HG03025 (cell line): ENCODE measurements around the gene PIP4K2B.
A peak's percentile ranks its signal among the peaks of the same experiment; 100 is the strongest.
"Not testable (repeated sequence)": the region's sequence is repeated elsewhere in the genome, so short reads cannot be mapped to it uniquely, and the experiment has no call there.

ENCODE experiments used
- ATAC-seq: cut with Tn5 transposase; IDR thresholded peaks from one replicate; pipeline ENCODE4 v1.9.1; 2021; ENCODE audit warnings: mild to moderate bottlenecking, moderate library complexity; ENCODE audit not compliant: unreplicated experiment, low FRiP score

PIP4K2B gene

DNA sequence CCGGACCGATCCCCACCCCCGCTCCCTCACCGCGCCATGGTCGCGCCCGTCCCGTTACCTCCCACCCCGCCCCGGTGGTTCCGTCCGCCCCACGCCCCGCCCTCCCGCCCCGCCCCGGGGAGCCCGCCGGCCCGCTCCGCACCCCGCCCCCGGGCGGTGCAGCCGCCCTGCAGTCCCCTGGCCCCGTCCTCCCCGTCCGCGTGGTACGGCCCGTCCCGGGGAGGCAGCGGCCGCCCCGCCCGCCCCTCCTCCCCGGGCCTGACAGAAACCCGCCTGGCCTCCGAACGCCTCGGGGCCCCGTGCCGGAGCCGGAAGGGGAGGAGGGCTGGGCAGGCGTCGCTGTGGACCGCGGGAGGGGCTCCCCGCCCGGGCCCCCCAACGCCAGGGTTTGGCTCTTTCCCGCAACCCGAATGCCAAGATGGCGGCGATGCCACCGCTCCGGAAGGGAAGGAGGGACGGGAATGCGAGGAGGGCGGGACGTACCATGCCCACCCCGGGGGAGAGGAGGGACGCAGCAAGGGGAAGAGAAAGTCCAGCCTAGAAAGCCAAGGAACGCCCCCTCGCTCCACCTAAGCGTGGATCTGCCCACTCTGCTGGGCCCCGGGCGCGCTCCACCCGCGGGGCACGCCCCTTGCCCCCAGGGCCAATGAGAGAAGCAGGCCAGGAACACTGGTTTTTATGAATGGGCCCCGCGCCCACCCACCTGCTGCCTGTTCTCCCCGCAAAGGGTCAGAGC lies at the start of gene PIP4K2B:
Gene PIP4K2B, minus strand, starts transcription at position 56 of the 736 bp plus-strand sequence. CDS start 132 bp downstream, outside the sequence.
- ATAC-seq = peak; percentile 67

DNA sequence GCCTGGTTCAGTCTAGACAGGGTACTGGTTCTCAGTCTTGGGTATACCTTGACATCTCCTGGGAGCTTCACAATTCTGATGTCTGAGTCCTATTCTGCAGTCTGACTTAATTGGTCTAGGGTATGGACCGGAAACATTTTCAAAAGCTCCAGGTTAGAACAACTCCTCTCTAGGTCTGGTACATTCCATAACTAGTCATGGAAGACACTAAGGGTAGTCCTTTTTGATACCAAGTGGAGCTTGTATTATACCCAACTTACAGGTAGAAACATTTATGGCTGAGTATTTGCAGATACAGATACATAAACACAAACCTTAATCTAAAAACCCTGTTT lies 49.2 kb upstream of the PIP4K2B start:
- ATAC-seq = no peak

DNA sequence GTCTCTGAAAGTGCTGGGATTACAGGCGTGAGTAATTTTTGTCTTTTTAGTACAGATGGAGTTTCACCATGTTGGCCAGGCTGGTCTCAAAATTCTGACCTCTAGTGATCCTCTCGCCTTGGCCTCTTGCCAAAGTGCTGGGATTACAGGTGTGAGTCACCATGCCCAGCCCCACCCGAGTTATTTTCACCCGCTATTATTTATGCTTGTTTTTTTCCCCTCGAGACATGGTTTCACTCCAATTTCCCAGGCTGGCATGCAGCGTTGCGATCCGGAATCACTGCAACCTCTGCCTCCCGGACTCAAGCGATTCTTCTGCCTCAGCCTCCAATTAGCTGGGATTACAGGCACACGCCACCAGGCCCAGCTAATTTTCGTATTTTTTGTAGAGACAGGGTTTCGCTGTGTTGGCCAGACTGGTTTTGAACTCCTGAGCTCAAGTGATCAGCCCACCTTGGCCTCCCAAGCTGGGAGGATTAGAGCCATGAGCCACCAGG lies 45.0 kb upstream of the PIP4K2B start:
- ATAC-seq = no peak

DNA sequence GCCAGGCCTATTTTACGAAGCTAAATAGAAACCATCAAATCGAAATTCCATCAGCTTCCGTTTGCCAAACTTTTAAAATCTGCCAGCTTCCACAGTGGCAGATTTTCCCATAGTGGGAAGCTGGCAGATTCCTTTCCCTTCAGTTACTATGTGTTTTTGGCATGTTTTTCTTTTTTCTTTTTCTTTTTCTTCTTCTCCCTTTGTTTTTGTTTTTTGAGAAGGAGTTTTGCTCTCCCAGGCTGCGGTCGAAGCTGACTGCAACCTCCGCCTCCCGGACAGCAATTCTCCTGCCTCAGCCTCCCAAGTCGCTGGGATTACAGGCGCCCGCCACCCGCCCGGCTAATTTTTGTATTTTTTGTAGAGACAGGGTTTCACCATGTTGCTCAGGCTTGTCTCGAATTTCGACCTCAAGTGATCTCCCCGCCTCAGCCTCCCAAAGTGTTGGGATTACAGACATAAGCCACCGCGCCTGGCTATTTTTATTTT lies 26.4 kb upstream of the PIP4K2B start:
- ATAC-seq = no peak

DNA sequence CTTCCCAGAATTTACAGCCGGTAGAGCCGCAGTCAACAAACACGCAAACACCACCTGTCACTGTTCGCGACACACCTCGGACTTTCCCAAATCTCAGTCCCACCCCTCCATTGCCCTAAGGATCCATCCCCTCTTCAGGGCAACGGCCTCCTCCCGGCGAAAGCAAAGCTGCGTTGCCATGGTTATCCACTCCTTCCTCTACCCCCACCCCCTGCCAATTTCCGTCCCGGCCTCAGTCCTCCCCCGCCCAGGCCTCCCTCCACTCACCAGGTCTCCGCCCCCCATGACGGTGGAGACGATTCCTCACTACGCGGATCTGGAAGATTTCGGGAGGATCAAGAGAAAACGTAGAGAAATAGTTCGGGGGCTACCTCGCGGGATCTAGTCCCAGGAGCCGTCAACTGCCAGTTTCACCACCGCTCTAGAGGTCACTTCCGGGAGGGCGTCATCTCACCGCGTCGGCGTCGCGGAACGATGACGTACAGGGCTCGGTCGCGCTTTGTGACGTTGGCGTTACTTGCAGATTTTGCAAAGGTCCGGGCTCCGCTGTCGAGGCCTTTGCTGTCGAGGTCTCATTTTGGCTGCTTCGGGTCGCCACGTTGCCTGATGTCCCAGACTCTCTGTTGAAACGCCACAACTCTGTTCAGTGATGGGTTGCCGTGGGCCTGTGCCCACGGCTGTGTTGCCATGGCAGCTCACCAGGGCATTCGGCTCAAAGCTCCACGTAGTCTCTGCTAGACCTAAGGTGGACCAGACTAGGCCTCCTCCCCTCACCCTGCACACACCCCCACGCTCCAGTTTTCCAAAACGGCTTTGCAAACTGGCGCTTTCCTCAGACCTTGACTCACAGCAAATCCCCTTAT lies 25.8 kb upstream of the PIP4K2B start, which contains the start of gene CWC25:
Gene CWC25, minus strand, starts transcription at position 423 of the 863 bp plus-strand sequence. Its CDS starts 138 bp downstream, at position 285.
- peak; percentile 80 for ATAC-seq

DNA sequence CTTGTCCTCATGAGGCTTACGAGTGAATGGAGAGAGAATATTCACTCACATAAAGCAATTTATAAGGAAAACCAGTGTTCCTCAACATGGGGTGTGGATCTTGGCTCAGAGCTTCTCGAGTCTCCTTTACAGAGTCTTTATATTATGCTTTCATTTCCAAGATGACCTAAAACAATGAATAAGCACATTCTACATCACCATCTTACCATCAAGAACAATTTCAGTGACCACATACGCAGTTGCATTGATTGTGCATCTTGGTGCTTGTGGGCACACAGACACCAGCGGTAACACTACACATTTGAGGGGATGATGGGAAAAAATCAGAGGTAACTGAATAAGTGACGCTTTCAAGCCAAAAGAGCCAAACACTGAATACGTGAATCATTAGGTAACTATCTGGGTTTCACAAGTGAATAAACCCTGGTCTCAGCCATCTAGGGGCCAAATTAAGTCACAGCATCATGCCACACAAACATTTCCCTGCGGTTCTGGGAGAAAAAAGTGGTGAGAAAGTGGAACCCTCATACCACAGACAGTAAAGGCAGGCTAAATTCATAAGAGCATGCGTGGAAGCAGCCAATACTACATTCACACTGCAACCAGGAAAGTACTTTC lies 16.3 kb upstream of the PIP4K2B start:
- ATAC-seq = no peak

DNA sequence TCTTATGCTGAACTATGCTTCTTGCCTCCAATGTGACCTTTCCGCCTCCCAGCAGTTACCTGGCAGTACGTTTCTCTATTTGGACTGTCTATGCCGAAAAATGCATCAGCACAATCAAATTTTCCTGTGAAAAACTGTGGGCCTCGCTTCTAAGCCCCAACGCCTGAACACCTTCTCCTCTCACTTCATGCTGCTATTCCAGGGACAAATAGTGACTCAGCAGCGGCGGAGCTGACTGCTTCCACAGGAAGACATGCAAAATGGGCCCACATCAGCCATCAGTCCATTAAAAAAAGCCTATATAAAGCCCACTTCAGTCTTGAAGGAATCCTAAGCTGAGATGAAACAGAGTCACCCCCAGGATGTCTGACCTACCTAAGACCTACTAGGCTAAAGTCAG lies 10.5 kb upstream of the PIP4K2B start:
- ATAC-seq = no peak

DNA sequence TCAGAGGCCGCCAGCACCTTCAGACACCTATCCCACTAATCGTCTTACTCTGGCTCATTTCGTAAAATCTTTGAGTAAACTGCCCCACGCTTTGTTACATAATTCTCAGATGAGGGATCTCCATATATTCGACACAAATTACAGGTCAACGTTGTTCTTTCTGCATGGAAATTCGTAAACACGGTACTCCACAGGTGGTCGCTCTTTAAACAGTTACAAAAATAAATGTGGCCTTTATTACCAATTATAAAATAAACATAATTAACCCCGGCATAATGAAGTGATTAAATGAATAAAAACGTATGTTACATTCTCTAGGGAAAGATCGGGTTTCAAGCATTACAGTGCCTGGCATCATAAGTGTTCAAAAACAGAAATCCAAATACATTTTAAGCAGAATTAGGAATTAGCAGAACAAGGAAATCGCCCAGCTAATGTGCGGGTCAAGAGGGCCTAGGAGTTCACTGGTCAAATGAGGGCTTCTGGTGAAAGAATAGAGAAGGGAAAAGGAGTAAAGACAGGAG lies 943 bp upstream of the PIP4K2B start:
- ATAC-seq = no peak

DNA sequence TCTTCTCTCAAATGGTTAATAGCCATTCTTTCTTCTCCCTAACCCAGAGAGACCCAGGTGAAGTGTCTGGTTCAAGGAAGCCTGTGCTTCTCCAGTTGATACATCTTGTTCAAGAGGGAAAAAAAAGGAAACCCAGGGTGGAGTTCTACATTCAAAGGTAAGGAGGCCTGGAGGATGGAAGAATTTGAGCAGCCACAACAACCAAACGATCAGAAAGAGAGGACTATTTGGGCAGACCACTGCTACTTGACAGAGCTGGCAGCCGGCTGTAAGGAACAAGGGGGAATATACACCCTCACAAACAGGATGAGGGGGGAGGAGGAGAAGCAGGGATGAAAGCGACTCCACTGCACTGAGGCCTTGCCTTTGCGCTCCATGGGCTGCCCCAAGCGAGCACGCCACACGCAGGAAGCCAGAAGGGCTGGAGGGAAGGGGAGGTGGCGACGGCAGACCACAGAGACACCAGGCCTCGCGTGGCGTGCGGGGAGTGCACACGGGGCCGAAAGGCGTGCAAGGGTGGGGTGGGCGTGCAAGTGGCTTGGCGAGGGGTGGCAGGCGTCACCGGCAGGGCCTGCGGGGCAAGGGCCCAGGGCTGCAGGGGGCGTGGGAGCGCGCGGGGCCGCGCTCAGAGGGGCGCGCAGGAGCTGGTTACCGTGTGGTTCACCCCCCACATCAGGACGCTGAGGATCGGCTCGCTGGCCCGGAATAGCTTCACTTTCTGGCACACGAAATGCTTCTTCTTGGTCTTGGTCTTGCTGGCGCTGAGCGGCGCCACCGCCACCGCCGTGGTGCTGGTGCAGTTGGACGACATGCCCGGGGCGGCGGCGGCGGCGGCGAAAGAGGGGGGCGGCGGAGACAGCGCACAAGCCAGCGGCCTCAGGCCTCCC lies 499 bp downstream of the PIP4K2B start:
- peak; percentile 31 for ATAC-seq

DNA sequence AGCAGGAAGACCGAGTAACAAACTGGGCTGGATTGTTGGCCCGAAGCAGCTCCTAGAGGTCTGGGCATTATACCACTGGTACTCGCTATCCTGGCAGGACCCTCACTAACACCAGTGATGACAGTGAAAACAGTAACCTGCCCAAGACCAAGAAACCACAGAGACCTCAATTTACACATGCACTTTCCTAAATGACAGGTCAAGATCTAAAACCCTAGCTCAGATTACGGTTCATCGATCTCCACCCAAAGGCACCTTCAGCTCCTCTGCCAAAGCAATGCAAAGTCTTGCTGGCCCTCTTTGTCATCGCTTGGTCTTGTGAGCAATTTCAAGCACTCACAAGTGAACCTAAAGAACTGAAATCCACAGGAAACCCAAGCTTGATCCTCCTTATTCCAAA lies 1.5 kb downstream of the PIP4K2B start:
- no peak for ATAC-seq

DNA sequence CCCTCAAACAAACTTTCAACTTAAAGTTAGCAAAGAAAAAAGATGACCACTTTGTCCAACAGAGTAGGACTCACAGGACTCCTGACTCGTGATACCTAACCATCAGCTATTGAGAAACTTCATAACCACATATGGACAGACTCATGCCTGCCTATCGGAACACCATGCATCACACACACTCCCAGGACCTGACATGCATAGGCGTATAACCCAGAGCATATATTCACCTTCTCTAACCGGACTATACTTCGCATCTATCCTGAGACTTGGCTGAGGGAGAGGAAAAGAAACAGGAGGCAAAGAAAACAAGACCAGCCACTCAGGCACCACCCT lies 2.2 kb downstream of the PIP4K2B start:
- ATAC-seq = no peak

DNA sequence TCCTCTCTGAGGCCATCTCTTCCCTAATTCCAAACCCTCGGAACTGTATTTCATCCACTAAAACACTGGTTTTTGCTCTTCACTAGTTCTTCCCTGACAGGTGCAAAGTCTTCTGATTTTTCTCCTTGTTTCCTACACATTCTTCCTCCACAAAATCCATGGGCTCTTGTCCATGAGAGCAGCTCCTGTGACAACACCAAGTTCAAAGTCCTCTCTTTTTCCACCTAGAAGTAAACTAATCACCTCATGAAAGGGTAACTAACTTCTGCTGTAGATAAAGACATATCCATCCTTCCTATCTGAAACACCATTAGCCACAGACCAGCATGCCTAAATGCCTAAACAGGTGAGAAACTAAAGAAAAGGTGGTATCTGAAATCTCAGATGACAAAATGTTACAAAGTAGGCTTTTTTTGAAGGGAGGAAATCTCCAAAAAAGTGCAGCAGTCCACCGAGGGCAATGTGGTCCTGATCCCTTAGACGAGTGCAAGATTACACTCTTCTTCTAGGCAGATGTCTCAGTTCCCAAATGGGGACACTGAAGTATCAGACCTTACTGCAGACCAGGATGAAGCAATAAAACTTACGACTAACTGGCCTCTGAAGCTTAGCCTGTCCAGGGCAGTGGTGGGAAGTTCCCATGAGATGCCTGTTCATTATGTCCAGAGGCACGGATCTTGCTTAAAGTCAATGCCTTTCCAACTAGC lies 2.8 kb downstream of the PIP4K2B start:
- no peak for ATAC-seq

DNA sequence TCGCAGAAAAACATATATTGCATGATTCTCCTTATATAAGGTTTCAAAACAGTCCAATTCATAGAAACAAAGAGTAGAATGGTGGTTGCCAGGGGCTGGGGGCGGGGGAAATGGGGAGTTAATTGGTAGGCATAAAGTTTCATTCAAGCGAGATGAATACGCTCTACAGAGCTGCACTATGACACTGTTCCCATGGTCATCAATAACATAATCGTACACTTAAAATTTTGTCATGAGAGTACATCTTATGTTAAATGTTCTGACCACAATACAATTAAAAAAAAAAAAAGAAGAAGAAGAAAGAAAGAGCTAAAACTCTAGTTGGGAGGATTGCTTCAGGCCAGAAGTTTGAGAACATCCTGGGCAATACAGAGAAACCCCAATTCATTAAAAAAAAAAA lies 5.1 kb downstream of the PIP4K2B start:
- ATAC-seq = no peak

DNA sequence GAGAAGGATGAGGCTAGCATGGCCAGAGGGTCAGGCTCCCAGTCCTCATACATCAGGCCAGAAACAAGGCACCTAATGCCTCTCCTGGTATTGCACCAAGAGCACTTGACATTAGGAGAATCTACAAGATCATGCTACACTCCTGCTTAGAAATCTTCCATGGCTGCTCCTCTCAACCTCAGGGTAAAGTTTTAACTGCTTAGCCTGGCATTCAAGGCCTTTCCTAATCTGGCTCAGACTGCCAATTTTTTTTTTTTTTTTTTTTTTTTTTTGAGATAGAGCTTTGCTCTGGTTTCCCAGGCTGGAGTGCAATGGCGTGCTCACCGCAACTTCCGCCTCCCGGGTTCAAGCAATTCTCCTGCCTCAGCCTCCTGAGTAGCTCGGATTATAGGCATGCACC lies 8.2 kb downstream of the PIP4K2B start:
- no peak for ATAC-seq

DNA sequence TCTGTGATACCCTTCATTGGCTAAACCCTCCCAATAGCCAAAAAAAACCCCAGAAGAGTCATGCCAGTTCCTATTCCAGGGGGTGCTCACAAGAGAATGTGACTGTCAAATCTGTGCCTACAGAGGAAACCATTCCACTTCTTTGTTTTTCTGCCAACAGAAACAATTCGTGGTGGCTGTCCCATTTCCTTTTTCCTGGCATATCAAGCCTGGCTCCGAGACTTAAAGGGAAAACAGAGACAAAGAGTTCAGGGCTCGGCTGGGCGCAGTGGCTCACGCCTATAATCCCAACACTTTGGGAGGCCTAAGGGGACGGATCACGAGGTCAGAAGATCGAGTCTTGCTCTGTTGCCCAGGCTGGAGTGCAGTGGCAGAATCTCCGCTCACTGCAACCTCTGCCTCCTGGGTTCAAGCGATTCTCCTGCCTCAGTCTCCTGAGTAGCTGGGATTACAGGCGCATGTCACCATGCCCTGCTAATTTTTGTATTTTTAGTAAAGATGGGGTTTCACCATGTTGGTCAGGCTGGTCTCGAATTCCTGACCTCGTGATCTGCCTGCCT lies 9.1 kb downstream of the PIP4K2B start:
- not testable (repeated sequence) for ATAC-seq

DNA sequence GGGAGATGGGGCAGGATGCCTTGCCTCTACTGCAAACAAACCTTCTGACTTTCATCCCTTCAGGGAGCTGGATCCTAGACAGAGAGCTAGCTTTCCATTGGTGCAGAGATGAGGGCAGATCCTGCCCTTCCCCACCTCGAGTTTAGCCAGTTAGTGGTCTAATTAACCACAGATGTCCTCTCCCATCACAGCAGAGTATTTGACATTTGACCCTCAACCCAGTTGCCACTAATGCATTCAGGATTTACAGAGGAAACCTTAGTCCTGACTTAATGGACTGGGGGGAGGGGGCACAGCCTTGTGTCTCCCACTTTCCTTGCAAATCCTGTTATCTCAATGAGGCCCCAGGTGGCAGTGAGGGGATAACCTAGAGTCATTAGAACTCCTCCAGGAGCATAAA lies 10.2 kb downstream of the PIP4K2B start:
- no peak for ATAC-seq

DNA sequence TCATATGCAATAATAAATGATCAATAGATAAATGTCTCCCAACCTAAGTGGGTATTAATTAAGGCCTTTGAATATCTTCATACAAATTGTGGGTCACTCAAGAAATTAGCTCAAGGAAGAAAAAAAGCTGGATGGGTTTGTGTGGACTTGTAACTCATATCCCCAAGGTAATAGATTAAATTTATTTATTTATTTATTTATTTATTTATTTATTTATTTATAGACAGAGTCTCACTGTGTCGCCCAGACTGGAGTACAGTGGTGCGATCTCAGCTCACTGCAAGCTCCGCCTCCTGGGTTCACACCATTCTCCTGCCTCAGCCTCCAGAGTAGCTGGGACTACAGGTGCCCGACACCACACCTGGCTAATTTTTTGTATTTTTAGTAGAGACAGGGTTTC lies 11.4 kb downstream of the PIP4K2B start:
- not testable (repeated sequence) for ATAC-seq

DNA sequence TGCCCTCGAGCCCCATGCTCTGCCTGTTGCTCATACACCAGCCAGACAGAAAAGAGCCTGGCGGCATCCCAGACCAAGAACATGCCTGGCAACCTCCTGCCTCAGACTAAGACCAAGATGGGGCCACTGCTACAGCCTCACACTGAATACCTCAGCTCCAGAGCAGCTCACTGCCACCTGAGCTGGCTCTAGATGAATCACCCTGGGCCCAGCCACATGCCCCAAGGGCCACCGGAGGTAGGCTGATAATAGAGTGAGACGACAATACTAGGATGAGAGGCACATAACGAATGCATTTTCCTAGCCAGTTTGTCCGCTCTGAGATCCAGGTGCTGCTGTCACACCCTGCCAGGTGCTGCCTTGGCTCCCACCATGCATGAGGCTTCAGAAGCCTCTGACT lies 13.0 kb downstream of the PIP4K2B start:
- no peak for ATAC-seq

DNA sequence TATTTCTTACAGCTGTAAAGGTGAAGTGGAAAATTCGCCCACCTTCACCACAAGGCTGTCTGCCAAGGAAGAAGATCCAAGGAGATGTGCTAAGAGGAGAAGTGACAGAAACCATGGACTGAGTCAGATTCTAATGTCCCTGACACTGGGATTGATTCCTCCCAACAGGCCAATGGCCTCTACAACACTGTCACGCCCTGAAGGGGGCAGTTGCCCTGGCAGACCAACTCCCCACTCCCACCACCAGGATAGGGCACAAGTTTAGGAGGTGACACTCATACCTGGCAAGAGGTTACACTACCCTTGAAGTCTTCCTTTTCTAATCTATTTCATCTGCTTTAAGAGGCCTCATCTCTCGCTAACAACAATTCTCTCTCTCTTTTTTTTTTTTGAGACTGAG lies 16.1 kb downstream of the PIP4K2B start:
- ATAC-seq = no peak
